Activated CD8-positive, alpha-beta memory T cell treated with anti-CD3 and anti-CD28 coated beads for 36 hours (primary cell): Measurements from ENCODE around the gene SCRN2. TPM values are rescaled to one million over a fixed set of nuclear protein-coding genes. Genes with fewer than 3 reads are reported as not detected.

Source experiments
- CTCF ChIA-PET: fragments of 350-600 bp; sonication (Branson Sonifier 250); formaldehyde crosslinking; loops from one replicate; lab custom pipeline; 2021; ENCODE audit warnings: antibody characterized with exemption; lab: Charles Lee
- POLR2A ChIA-PET: fragments of 350-600 bp; sonication (Branson Sonifier 250); formaldehyde crosslinking; loops from one replicate; lab custom pipeline; 2021; ENCODE audit warnings: antibody characterized with exemption; lab: Charles Lee
- total RNA-seq, 2 experiments: library from RNA; stranded (reverse); gene quantifications; one replicate each; pipeline ENCODE4 v1.2.3, GENCODE V29; 2021

Gene SCRN2
- total RNA-seq, 2 experiments from 2014 or later, result 18.4 to 18.7 TPM

- CTCF ChIA-PET, result interaction anchor here (3.8 to 28.0 kb wide), 2 partner anchors 11 to 37 kb away, joined by 22 to 379 read pairs; partner anchors contain the start of genes SCRN2 and SP2
- POLR2A ChIA-PET, result interaction anchor here (0.6 kb wide), 2 partner anchors 43 to 46 kb away, joined by 5 to 16 read pairs; no protein-coding TSS in a partner anchor
Measured at GRCh38 chr17:47852113-47852949, 11.3 kb upstream of the SCRN2 start.

- ChIA-PET CTCF (interaction anchor here (3.8 to 28.0 kb wide), 2 partner anchors 10 to 38 kb away, joined by 22 to 379 read pairs; partner anchors contain the start of genes SCRN2 and SP2), POLR2A (no interaction called here)
Measured at GRCh38 chr17:47851764-47852112, 10.7 kb upstream of the SCRN2 start.

GRCh38 chr17:47850692-47851573, 9.9 kb upstream of the SCRN2 start, which contains the start of gene SP6:
TSS of gene SP6 (minus strand) at chr17:47851163. CDS start at chr17:47848429, 2,734 bp downstream.
- ChIA-PET CTCF (interaction anchor here (3.8 to 28.0 kb wide), 2 partner anchors 9 to 38 kb away, joined by 22 to 379 read pairs; partner anchors contain the start of genes SCRN2 and SP2), POLR2A (no interaction called here)

GRCh38 chr17:47850373-47850691, 9.3 kb upstream of the SCRN2 start:
- ChIA-PET POLR2A (no interaction called here), CTCF (interaction anchor here (3.8 to 28.0 kb wide), 2 partner anchors 9 to 39 kb away, joined by 22 to 379 read pairs; partner anchors contain the start of genes SCRN2 and SP2)

GRCh38 chr17:47848198-47848513, 7.1 kb upstream of the SCRN2 start:
- CTCF ChIA-PET, result interaction anchor here (0.7 to 28.0 kb wide), 6 partner anchors 11 to 133 kb away, joined by 3 to 379 read pairs (median 3); partner anchors contain the start of genes OSBPL7 and SP2
- POLR2A ChIA-PET, result no interaction called here

GRCh38 chr17:47847341-47848197, 6.5 kb upstream of the SCRN2 start:
- ChIA-PET CTCF (interaction anchor here (0.6 to 28.0 kb wide), 7 partner anchors 12 to 134 kb away, joined by 3 to 379 read pairs (median 3); partner anchors contain the start of genes OSBPL7 and SP2), POLR2A (interaction anchor here (0.6 kb wide), 1 partner anchor 24 kb away, joined by 6 read pairs; no protein-coding TSS in a partner anchor)

GRCh38 chr17:47846716-47847340, 5.8 kb upstream of the SCRN2 start:
- ChIA-PET POLR2A (interaction anchor here (0.6 kb wide), 2 partner anchors 25 to 49 kb away, joined by 4 to 6 read pairs; partner anchors contain the start of gene SP2), CTCF (interaction anchor here (0.6 to 28.0 kb wide), 5 partner anchors 24 to 135 kb away, joined by 3 to 379 read pairs (median 3); partner anchors contain the start of gene SP2)

- ChIA-PET POLR2A (no interaction called here), CTCF (interaction anchor here (0.8 to 28.0 kb wide), 3 partner anchors 25 to 44 kb away, joined by 3 to 379 read pairs (median 3); partner anchors contain the start of gene SP2)
Measured at GRCh38 chr17:47845716-47846075, 4.6 kb upstream of the SCRN2 start.

GRCh38 chr17:47844814-47845715, 4.0 kb upstream of the SCRN2 start:
- ChIA-PET POLR2A (no interaction called here), CTCF (interaction anchor here (0.8 to 28.0 kb wide), 3 partner anchors 14 to 44 kb away, joined by 3 to 379 read pairs (median 3); partner anchors contain the start of gene SP2)

GRCh38 chr17:47844227-47844626, 3.2 kb upstream of the SCRN2 start:
- ChIA-PET POLR2A (interaction anchor here (0.5 kb wide), 1 partner anchor 117 kb away, joined by 5 read pairs; no protein-coding TSS in a partner anchor), CTCF (interaction anchor here (1.3 to 28.0 kb wide), 2 partner anchors 15 to 45 kb away, joined by 3 to 379 read pairs; partner anchors contain the start of gene SP2)

GRCh38 chr17:47843391-47843730, 2.3 kb upstream of the SCRN2 start:
- POLR2A ChIA-PET, result no interaction called here
- CTCF ChIA-PET, result interaction anchor here (1.3 to 28.0 kb wide), 2 partner anchors 46 to 62 kb away, joined by 4 to 379 read pairs; partner anchors contain the start of gene SP2

GRCh38 chr17:47841488-47842291, 617 bp upstream of the SCRN2 start:
- ChIA-PET POLR2A (interaction anchor here (0.5 to 1.6 kb wide), 4 partner anchors 36 to 55 kb away, joined by 3 to 13 read pairs (median 4); partner anchors contain the start of gene SP2), CTCF (interaction anchor here (0.5 to 28.0 kb wide), 12 partner anchors 9 to 239 kb away, joined by 3 to 379 read pairs (median 4); partner anchors contain the start of genes CDK5RAP3, LRRC46, MRPL10 and SP2)

GRCh38 chr17:47840001-47840741, 902 bp downstream of the SCRN2 start:
- CTCF ChIA-PET, result interaction anchor here (0.5 to 28.0 kb wide), 6 partner anchors 8 to 322 kb away, joined by 3 to 379 read pairs (median 7); partner anchors contain the start of genes LRRC46, MRPL10, SP2 and SP6
- POLR2A ChIA-PET, result interaction anchor here (1.6 kb wide), 1 partner anchor 56 kb away, joined by 13 read pairs; the partner anchor contains the start of gene SP2

- POLR2A ChIA-PET, result no interaction called here
Measured at GRCh38 chr17:47839071-47839470, 2.0 kb downstream of the SCRN2 start.

More at GRCh38 chr17:47839071-47839470, 2.0 kb downstream of the SCRN2 start:
- CTCF ChIA-PET, result interaction anchor here (0.8 to 28.0 kb wide), 2 partner anchors 50 to 102 kb away, joined by 3 to 379 read pairs; partner anchors contain the start of genes PNPO and SP2
